ENCODE results near the gene TSPAN9.

GRCh38 chr12:3321881-3322280 lies 244.7 kb downstream of the TSPAN9 start:
- TF ChIP-seq FOXM1 (IDR thresholded peaks at IDR 0.05; ENCODE audit: low read depth, low read length), result no peak
- no peak for TF ChIP-seq CTCF (IDR thresholded peaks at IDR 0.05 in 2 of 3, conservative IDR thresholded peaks at IDR 0.05 in 1 of 3; ENCODE audit: control insufficient read depth in 2 of 3, extremely low read depth in 1 of 3, insufficient read depth in 1 of 3, low read depth in 3 of 3, low read length in 3 of 3)
- TF ChIP-seq ATF3 (IDR thresholded peaks at IDR 0.05; ENCODE audit: borderline replicate concordance, extremely low read depth, low read depth, low read length), result no peak
- TF ChIP-seq SRF (IDR thresholded peaks at IDR 0.05; ENCODE audit: low read depth in 2 of 2, low read length in 2 of 2), result no peak
- TF ChIP-seq SIN3A (IDR thresholded peaks at IDR 0.05; ENCODE audit: low read depth, low read length), result no peak
- TF ChIP-seq RAD21 (IDR thresholded peaks at IDR 0.05; ENCODE audit: insufficient read depth, low read depth, low read length), result no peak
- no peak for TF ChIP-seq TBL1XR1 (IDR thresholded peaks at IDR 0.05; ENCODE audit: low read depth, low read length)
- TF ChIP-seq POLR2A (IDR thresholded peaks at IDR 0.05; ENCODE audit: low read depth, low read length), result no peak
- no peak for TF ChIP-seq YY1 (IDR thresholded peaks at IDR 0.05; ENCODE audit: low read depth, low read length)
- TF ChIP-seq REST (IDR thresholded peaks at IDR 0.05; ENCODE audit: low read depth, low read length), result no peak
- TF ChIP-seq ASH2L (IDR thresholded peaks at IDR 0.05; ENCODE audit: borderline replicate concordance, low read depth), result no peak
- no peak for TF ChIP-seq ZBED1 (IDR thresholded peaks at IDR 0.05; ENCODE audit: borderline replicate concordance)
- TF ChIP-seq MTA3 (IDR thresholded peaks at IDR 0.05; ENCODE audit: borderline replicate concordance, low read length), result no peak
